Measurements from ENCODE around the gene PAK4. TPM values are rescaled to one million over a fixed set of nuclear protein-coding genes. Genes with fewer than 3 reads are reported as not detected.

PAK4 gene
- total and polyA plus RNA-seq, 9 of the 15 experiments (the other 6 are each of a cell fraction or from before 2014, with no cell fraction given), result 0.21 to 33.5 (median 5.8) TPM

GRCh38 chr19:39172700-39173501, 47.3 kb downstream of the PAK4 start (continued):
- TF ChIP-seq CHD7 (IDR thresholded peaks at IDR 0.05; ENCODE audit: low read depth, low read length), result no peak
- no peak for TF ChIP-seq CREBBP (IDR thresholded peaks at IDR 0.05; ENCODE audit: low read depth, low read length)
